IMR-90 (cell line): ENCODE results near the gene UMODL1. TPM values are rescaled to one million over a fixed set of nuclear protein-coding genes. Genes with fewer than 3 reads are reported as not detected.

Experiments used
- ATAC-seq: fragments of 200-7000 bp; cut with Tn5 transposase; 2 replicates; pipeline ENCODE4 v1.9.1; 2020; ENCODE audit warnings: low read depth, mild to moderate bottlenecking, moderate library complexity
- BruUV-seq: library from RNA; stranded (reverse); fragments of 400-500 nt; replicated peaks from 2 replicates; lab custom pipeline; 2021; lab: Mats Ljungman, UMichigan
- CTCF ChIA-PET: fragments of 300-600 bp; formaldehyde crosslinking; extraction: SDS; loops from one replicate; lab custom pipeline; 2021; ENCODE audit warnings: antibody characterized with exemption; lab: Yijun Ruan, JAX
- POLR2A ChIA-PET: fragments of 300-600 bp; sonication (Branson Sonifier 250); formaldehyde crosslinking; loops from one replicate; lab custom pipeline; 2022; ENCODE audit warnings: antibody characterized with exemption; ENCODE audit not compliant: unreplicated experiment; lab: Charles Lee
- DNase-seq: peaks from one replicate; pipeline ENCODE4 v3.0.0; 2013
- H2AFZ ChIP-seq: replicated peaks from 2 replicates; pipeline ENCODE3; 2013; ENCODE audit warnings: low read length, mild to moderate bottlenecking; ENCODE audit not compliant: poor library complexity
- H2AK5ac ChIP-seq: 2 replicates; pipeline ENCODE4 v1.6.1; 2013; ENCODE audit warnings: low read depth, low read length, inconsistent platforms
- H2AK9ac ChIP-seq: replicated peaks from 2 replicates; pipeline ENCODE3; 2013; ENCODE audit warnings: mild to moderate bottlenecking, low read depth, low read length, moderate library complexity; ENCODE audit not compliant: poor library complexity
- H2BK120ac ChIP-seq: 2 replicates; pipeline ENCODE4 v1.6.1; 2013; ENCODE audit warnings: low read depth, low read length, inconsistent platforms
- H2BK15ac ChIP-seq: 3 replicates; pipeline ENCODE4 v1.6.1; 2013; ENCODE audit warnings: low read depth, low read length, inconsistent platforms
- H2BK20ac ChIP-seq: 2 replicates; pipeline ENCODE4 v1.6.1; 2013; ENCODE audit warnings: low read depth, mild to moderate bottlenecking, inconsistent platforms, low read length, moderate library complexity
- H2BK5ac ChIP-seq: 2 replicates; pipeline ENCODE4 v1.6.1; 2013; ENCODE audit warnings: mild to moderate bottlenecking, low read depth, low read length, inconsistent platforms; ENCODE audit not compliant: poor library complexity, severe bottlenecking
- H3K14ac ChIP-seq: replicated peaks from 2 replicates; pipeline ENCODE4 v1.6.1; 2013; ENCODE audit warnings: low read depth, low read length, inconsistent platforms
- H3K18ac ChIP-seq: 2 replicates; pipeline ENCODE4 v1.6.1; 2013; ENCODE audit warnings: low read depth, low read length, control low read depth
- H3K23ac ChIP-seq: 2 replicates; pipeline ENCODE4 v1.6.1; 2013; ENCODE audit warnings: low read depth, low read length, inconsistent platforms
- H3K27ac ChIP-seq: 2 replicates; pipeline ENCODE4 v1.5.1; 2013; ENCODE audit warnings: mild to moderate bottlenecking, control low read depth, low read length; ENCODE audit not compliant: insufficient read depth
- H3K27me3 ChIP-seq: 2 replicates; pipeline ENCODE4 v1.6.1; 2013; ENCODE audit warnings: low read length; ENCODE audit not compliant: control insufficient read depth, insufficient read depth
- H3K36me3 ChIP-seq: 2 replicates; pipeline ENCODE4 v1.6.1; 2013; ENCODE audit warnings: low read length, mixed read lengths; ENCODE audit not compliant: control insufficient read depth, insufficient read depth
- H3K4ac ChIP-seq: 2 replicates; pipeline ENCODE4 v1.6.1; 2013; ENCODE audit warnings: low read depth, low read length, inconsistent platforms
- H3K4me1 ChIP-seq: 2 replicates; pipeline ENCODE4 v1.6.1; 2013; ENCODE audit warnings: low read length, mixed read lengths; ENCODE audit not compliant: control insufficient read depth, insufficient read depth
- H3K4me2 ChIP-seq: 2 replicates; pipeline ENCODE4 v1.6.1; 2013; ENCODE audit warnings: low read depth, mild to moderate bottlenecking, control low read depth, low read length, moderate library complexity
- H3K4me3 ChIP-seq: 2 replicates; pipeline ENCODE4 v1.5.1; 2013; ENCODE audit warnings: low read depth, mild to moderate bottlenecking, control low read depth, low read length, moderate library complexity; ENCODE audit not compliant: insufficient read depth
- H3K56ac ChIP-seq: 2 replicates; pipeline ENCODE4 v1.6.1; 2013; ENCODE audit warnings: low read length, inconsistent platforms; ENCODE audit not compliant: insufficient read depth; ENCODE audit errors: extremely low read depth
- H3K79me1 ChIP-seq, 2 experiments: 2 replicates each; pipeline ENCODE4 v1.6.1; 2013; ENCODE audit warnings: low read length in 2 of 2, inconsistent platforms in 1 of 2, low read depth in 1 of 2
- H3K9ac ChIP-seq: 2 replicates; pipeline ENCODE4 v1.6.1; 2013; ENCODE audit warnings: low read depth, low read length, control low read depth
- H3K9me1 ChIP-seq: 2 replicates; pipeline ENCODE4 v1.6.1; 2013; ENCODE audit warnings: low read length, inconsistent platforms; ENCODE audit not compliant: insufficient read depth
- H3K9me3 ChIP-seq: 2 replicates; pipeline ENCODE4 v1.6.1; 2013; ENCODE audit warnings: low read length; ENCODE audit not compliant: control insufficient read depth, insufficient read depth
- H4K20me1 ChIP-seq: 2 replicates; pipeline ENCODE4 v1.6.1; 2013; ENCODE audit warnings: low read length, inconsistent platforms; ENCODE audit not compliant: insufficient read depth
- H4K5ac ChIP-seq: 2 replicates; pipeline ENCODE4 v1.6.1; 2013; ENCODE audit warnings: mild to moderate bottlenecking, low read depth, low read length, control low read depth
- H4K8ac ChIP-seq, 2 experiments: 2 replicates each; pipeline ENCODE4 v1.6.1; 2013; ENCODE audit warnings: low read depth in 2 of 2, low read length in 2 of 2, control low read depth in 1 of 2, inconsistent platforms in 1 of 2
- H4K91ac ChIP-seq: 2 replicates; pipeline ENCODE4 v1.6.1; 2013; ENCODE audit warnings: low read depth, low read length, inconsistent platforms; ENCODE audit not compliant: insufficient read depth
- BHLHE40 ChIP-seq: fragments of 150-350 bp; IDR thresholded peaks from 2 replicates; pipeline ENCODE4 v1.6.1; 2016; ENCODE audit warnings: mild to moderate bottlenecking, low read depth, low read length
- RCOR1 ChIP-seq: IDR thresholded peaks from 2 replicates; pipeline ENCODE4 v1.6.1; 2012; ENCODE audit warnings: mild to moderate bottlenecking, low read length, improper control_type of control experiment; ENCODE audit not compliant: insufficient replicate concordance
- WGBS, 2 experiments: methylation state at CpG; one replicate each; pipeline versions ENCODE4 v1.1.5 to v1.1.7; 2013; ENCODE audit warnings: missing lambda C conversion rate in 2 of 2; ENCODE audit not compliant: insufficient read length in 1 of 2; ENCODE audit errors: extremely low coverage in 2 of 2; 5-methylcytosine and 5-hydroxymethylcytosine counted together
- dilution Hi-C: fragments of 300-500 bp; cut with HindIII; formaldehyde crosslinking; loops from one replicate; pipeline ENCODE4 v1.14.3; 2018; ENCODE audit warnings: low sequenced_read_pairs; ENCODE audit not compliant: unreplicated experiment
- in situ Hi-C: fragments of 300-500 bp; cut with MboI; formaldehyde crosslinking; loops from 3 replicates; pipeline ENCODE4 v1.14.3; 2019; ENCODE audit warnings: low sequenced_read_pairs, inconsistent platforms, mixed read lengths
- intact Hi-C: fragments of 100-400 bp; cut with micrococcal nuclease; formaldehyde crosslinking; loops from 2 replicates; pipeline ENCODE4 v1.10.0; 2022
- polyA plus RNA-seq, 3 experiments: library from polyadenylated mRNA; depleted of rRNA; stranded (reverse); fragments of >200 nt; gene quantifications; 2 replicates each; pipeline ENCODE4 v1.2.3, GENCODE V29; 2012; ENCODE audit warnings: low replicate concordance in 1 of 3
- total RNA-seq: library from RNA; depleted of rRNA; stranded (reverse); fragments of >200 nt; gene quantifications from 2 replicates; pipeline ENCODE4 v1.2.3, GENCODE V29; 2012

Gene UMODL1
- total and polyA plus RNA-seq, 2 of the 4 experiments (the other 2 are of a cell fraction): 0.02 TPM; not detected in 1

GRCh38 chr21:42160765-42161164 is 89.6 kb downstream of the UMODL1 start:
- H2BK20ac ChIP-seq: no peak overlapping the region
- TF ChIP-seq BHLHE40 (no peak), RCOR1 (no peak)
- no peak overlapping the region for H3K4me2 ChIP-seq
- H2BK5ac ChIP-seq: no peak overlapping the region
- H3K36me3 ChIP-seq: no peaks in the 10 kb centered on the region
- H3K27ac ChIP-seq: no peak overlapping the region
- no peak overlapping the region for H3K4me3 ChIP-seq
- no peak overlapping the region for H2BK120ac ChIP-seq
- BruUV-seq: no TSS peak
- H3K9me1 ChIP-seq: no peaks in the 10 kb centered on the region
- in situ Hi-C loops: loop anchor here (25.0 kb wide), 1 partner anchor 677 kb away; no protein-coding TSS in a partner anchor
- no peak overlapping the region for H4K8ac ChIP-seq
- no peak for ATAC-seq
- CTCF ChIA-PET: no interaction called here
- H2BK15ac ChIP-seq: no peak overlapping the region
- H3K79me1 ChIP-seq: no peaks in the 10 kb centered on the region
- no peaks in the 10 kb centered on the region for H3K9me3 ChIP-seq
- H4K5ac ChIP-seq: no peak overlapping the region
- no peak overlapping the region for H3K4ac ChIP-seq
- H3K4me1 ChIP-seq: no peaks in the 10 kb centered on the region
- H3K9ac ChIP-seq: no peak overlapping the region
- intact Hi-C loops: loop anchor here (5.0 kb wide), 1 partner anchor 97 kb away; no protein-coding TSS in a partner anchor
- H3K56ac ChIP-seq: no peak overlapping the region
- dilution Hi-C loops: no loop called here
- no peak overlapping the region for H2AK5ac ChIP-seq
- no peak overlapping the region for H3K18ac ChIP-seq
- H3K23ac ChIP-seq: no peak overlapping the region
- DNase-seq: no peak
- no peak overlapping the region for H2AFZ ChIP-seq
- peaks cover 24% of the 10 kb centered on the region for H3K27me3 ChIP-seq
- H4K20me1 ChIP-seq: no peaks in the 10 kb centered on the region
- H4K91ac ChIP-seq: no peak overlapping the region
- WGBS, 2 experiments: 100% methylated on average over 2 of the region's 9 CpGs; no CpG with 5 or more reads in 1 of the 2 experiments
- no peak overlapping the region for H2AK9ac ChIP-seq
- POLR2A ChIA-PET: no interaction called here
- no peak overlapping the region for H3K14ac ChIP-seq
